HEK293 (cell line): ENCODE results near the gene WWTR1.

ENCODE experiments used
- CTCF ChIA-PET: fragments of 350-600 bp; formaldehyde crosslinking; extraction: SDS; loops from one replicate; lab custom pipeline; 2021; ENCODE audit warnings: antibody characterized with exemption; lab: Yijun Ruan, JAX
- POLR2A ChIA-PET: fragments of 300-600 bp; formaldehyde crosslinking; extraction: SDS; loops from one replicate; lab custom pipeline; 2020; ENCODE audit warnings: antibody characterized with exemption, inconsistent platforms; lab: Yijun Ruan, JAX
- H3K27ac ChIP-seq: fragments of 200-500 bp; sonication (Bioruptor generic); 2 replicates; pipeline ENCODE4 v1.5.1; 2014; ENCODE audit warnings: low read depth, low read length, control low read depth, inconsistent platforms; ENCODE audit errors: extremely low read depth
- H3K36me3 ChIP-seq, 2 experiments: fragments of 200-500 bp in 1 of 2; sonication (Bioruptor generic) in 1 of 2; 1 replicate in 1 of 2; 2 replicates in 1 of 2; pipeline ENCODE4 v1.5.1; 2014 to 2017; ENCODE audit warnings: inconsistent platforms in 2 of 2, low read length in 2 of 2; ENCODE audit not compliant: control insufficient read depth in 2 of 2, insufficient read depth in 1 of 2
- H3K4me1 ChIP-seq: fragments of 200-500 bp; sonication (Bioruptor generic); 2 replicates; pipeline ENCODE4 v1.5.1; 2014; ENCODE audit warnings: mild to moderate bottlenecking, low read length, inconsistent platforms; ENCODE audit not compliant: control insufficient read depth, insufficient read depth
- H3K4me3 ChIP-seq: 2 replicates; pipeline ENCODE4 v1.5.1; 2011; ENCODE audit warnings: low read depth, mild to moderate bottlenecking, control low read depth, low read length, moderate library complexity
- H3K9me3 ChIP-seq: fragments of 200-500 bp; sonication (Bioruptor generic); 2 replicates; pipeline ENCODE4 v1.5.1; 2014; ENCODE audit warnings: low read depth, low read length, inconsistent platforms; ENCODE audit not compliant: control insufficient read depth, insufficient read depth
- GLI2 ChIP-seq: fragments of 450-650 bp; formaldehyde crosslinking; IDR thresholded peaks from 2 replicates; pipeline ENCODE4; 2017; ENCODE audit warnings: missing biosample characterization, missing genetic modification characterization, low read depth, borderline replicate concordance
- HOXC10 ChIP-seq: sonication (generic); formaldehyde crosslinking; IDR thresholded peaks from 2 replicates; pipeline ENCODE4 v1.8.1; 2023; ENCODE audit warnings: mild to moderate bottlenecking, missing genetic modification reagents
- IKZF3 ChIP-seq: fragments of 450-650 bp; IDR thresholded peaks from 2 replicates; pipeline ENCODE4 v1.5.0; 2018; ENCODE audit warnings: missing biosample characterization, mild to moderate bottlenecking, missing genetic modification characterization, moderate library complexity
- KLF10 ChIP-seq: fragments of 450-650 bp; IDR thresholded peaks from 2 replicates; pipeline ENCODE4 v1.5.1; 2018; ENCODE audit warnings: missing biosample characterization, mild to moderate bottlenecking, missing genetic modification characterization
- ZBTB8A ChIP-seq: fragments of 450-650 bp; formaldehyde crosslinking; IDR thresholded peaks from 2 replicates; pipeline ENCODE4 v1.5.1; 2016; ENCODE audit warnings: missing biosample characterization, missing genetic modification characterization
- ZNF239 ChIP-seq: fragments of 450-650 bp; formaldehyde crosslinking; IDR thresholded peaks from 2 replicates; pipeline ENCODE4 v1.5.1; 2016; ENCODE audit warnings: missing biosample characterization, missing genetic modification characterization
- ZNF350 ChIP-seq: fragments of 450-650 bp; formaldehyde crosslinking; IDR thresholded peaks from 2 replicates; pipeline ENCODE4 v1.5.0; 2017; ENCODE audit warnings: missing biosample characterization, mild to moderate bottlenecking, missing genetic modification characterization
- ZNF48 ChIP-seq: fragments of 450-650 bp; formaldehyde crosslinking; IDR thresholded peaks from 2 replicates; pipeline ENCODE4 v1.5.1; 2016; ENCODE audit warnings: missing biosample characterization, missing genetic modification characterization
- ZNF624 ChIP-seq: fragments of 450-650 bp; formaldehyde crosslinking; IDR thresholded peaks from 2 replicates; pipeline ENCODE4 v1.5.1; 2017; ENCODE audit warnings: missing biosample characterization, missing genetic modification characterization
- ZNF654 ChIP-seq: fragments of 450-650 bp; formaldehyde crosslinking; IDR thresholded peaks from 2 replicates; pipeline ENCODE4 v1.5.1; 2016; ENCODE audit warnings: low read depth, missing biosample characterization, missing genetic modification characterization
- TF ChIP-seq, protein P1 (sequence below): fragments of 450-650 bp; formaldehyde crosslinking; IDR thresholded peaks from 2 replicates; pipeline ENCODE4 v1.5.1; 2017; ENCODE audit warnings: missing biosample characterization, missing genetic modification characterization
- TF ChIP-seq, protein P2 (sequence below): fragments of 450-650 bp; formaldehyde crosslinking; IDR thresholded peaks from 2 replicates; pipeline ENCODE4 v1.5.1; 2016; ENCODE audit warnings: missing biosample characterization, missing genetic modification characterization
- TF ChIP-seq, protein P3 (sequence below): fragments of 450-650 bp; IDR thresholded peaks from 2 replicates; pipeline ENCODE4 v1.5.1; 2018; ENCODE audit warnings: missing biosample characterization, missing genetic modification characterization

The WWTR1 gene

DNA sequence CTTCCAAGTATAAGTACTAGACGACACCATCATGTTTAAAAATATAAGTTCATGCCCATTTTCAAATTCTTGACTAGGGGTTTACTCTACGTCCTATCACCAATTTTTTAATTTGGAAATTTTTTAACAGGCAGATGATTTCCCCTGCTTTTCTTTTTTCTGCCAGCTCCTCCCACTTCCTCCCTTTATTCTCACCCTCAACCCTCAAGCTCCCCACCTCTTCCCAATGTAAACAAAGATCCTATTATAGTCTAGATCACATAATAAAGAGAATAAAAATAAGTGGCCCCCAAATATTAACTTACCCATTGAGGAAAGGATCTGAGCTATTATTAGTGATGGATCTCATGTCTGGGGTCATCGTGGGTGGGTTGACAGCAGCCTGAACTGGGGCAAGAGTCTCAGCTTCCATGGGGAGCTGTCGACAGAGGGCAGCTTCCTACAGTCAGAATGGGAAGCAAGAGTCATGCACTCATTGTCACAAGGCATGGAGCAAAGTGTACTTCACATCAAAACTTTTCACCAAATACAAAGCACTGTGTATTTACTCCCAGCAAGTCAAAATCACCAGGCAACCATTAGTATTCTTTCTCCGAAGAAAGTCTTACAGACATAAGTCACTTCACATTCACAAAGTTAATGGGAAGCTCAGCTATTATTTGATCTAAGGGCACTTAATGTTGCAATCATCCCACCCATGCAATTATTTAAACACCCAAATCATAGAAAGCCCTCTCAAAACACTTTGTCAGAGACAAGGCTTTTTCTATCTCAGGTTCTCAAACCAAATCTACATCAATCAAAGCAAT lies 130.1 kb downstream of the WWTR1 start:
- Histone ChIP-seq H3K4me3 (no peak overlapping the region), H3K36me3 (peaks cover 0 to 21% of the 10 kb centered on the region in 2 experiments; a peak in 1 of 3 replicates), H3K9me3 (no peaks in the 10 kb centered on the region), H3K27ac (no peak overlapping the region), H3K4me1 (no peaks in the 10 kb centered on the region)
- CTCF ChIA-PET, result interaction anchor here (0.7 kb wide), 2 partner anchors 12 to 244 kb away, joined by 3 to 5 read pairs; no protein-coding TSS in a partner anchor
- POLR2A ChIA-PET, result interaction anchor here (1.3 kb wide), 1 partner anchor 130 kb away, joined by 6 read pairs; the partner anchor contains the start of gene WWTR1
- TF ChIP-seq IKZF3 (no peak), ZNF654 (tag by site-specific recombination) (peak; percentile 15; the same call in 1 of the 2 replicates)

DNA sequence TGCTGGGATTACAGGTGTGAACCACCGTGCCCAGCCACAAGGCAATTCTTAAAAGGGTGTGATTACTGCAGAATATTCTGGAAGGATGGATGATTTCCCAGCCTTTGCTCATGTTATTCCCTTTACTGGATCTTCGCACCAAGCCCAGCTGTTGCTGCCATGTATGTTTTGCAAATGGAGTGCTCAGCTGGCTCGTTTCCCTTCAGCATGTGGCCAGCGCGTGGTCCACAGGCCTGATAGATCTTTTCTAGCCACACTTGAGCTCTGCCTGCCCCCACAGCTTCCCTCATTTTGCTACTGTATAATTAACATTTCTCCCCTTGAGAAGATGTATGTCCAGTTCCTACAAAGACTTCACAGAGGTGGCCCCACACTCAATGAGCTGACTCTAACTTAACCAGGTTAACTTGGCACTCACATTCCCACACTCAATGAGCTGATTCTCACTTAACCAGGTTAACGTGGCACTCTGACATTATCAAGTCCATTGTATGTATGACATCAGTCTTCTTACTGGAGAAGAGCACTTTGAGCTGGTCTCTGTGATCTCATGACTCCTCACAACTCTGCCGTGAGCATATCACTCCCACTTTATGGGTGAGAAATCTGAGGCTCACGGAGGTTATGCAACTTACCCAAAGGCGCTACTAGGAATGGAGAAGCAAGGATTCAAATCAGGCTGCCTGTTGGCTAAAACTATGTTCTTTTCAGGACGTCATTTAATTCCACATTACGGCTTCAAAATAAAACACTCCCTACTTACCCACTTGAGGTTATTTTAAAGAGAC lies 134.1 kb downstream of the WWTR1 start:
- H3K9me3 ChIP-seq, result no peaks in the 10 kb centered on the region
- no peak overlapping the region for H3K27ac ChIP-seq
- no peak overlapping the region for H3K4me3 ChIP-seq
- CTCF ChIA-PET, result no interaction called here
- POLR2A ChIA-PET, result interaction anchor here (0.6 kb wide), 1 partner anchor 43 kb away, joined by 6 read pairs; no protein-coding TSS in a partner anchor
- TF ChIP-seq ZNF624 (tag by site-specific recombination), result no peak
- TF ChIP-seq, protein P1, sequence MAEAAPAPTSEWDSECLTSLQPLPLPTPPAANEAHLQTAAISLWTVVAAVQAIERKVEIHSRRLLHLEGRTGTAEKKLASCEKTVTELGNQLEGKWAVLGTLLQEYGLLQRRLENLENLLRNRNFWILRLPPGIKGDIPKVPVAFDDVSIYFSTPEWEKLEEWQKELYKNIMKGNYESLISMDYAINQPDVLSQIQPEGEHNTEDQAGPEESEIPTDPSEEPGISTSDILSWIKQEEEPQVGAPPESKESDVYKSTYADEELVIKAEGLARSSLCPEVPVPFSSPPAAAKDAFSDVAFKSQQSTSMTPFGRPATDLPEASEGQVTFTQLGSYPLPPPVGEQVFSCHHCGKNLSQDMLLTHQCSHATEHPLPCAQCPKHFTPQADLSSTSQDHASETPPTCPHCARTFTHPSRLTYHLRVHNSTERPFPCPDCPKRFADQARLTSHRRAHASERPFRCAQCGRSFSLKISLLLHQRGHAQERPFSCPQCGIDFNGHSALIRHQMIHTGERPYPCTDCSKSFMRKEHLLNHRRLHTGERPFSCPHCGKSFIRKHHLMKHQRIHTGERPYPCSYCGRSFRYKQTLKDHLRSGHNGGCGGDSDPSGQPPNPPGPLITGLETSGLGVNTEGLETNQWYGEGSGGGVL (tag by site-specific recombination), result no peak
- TF ChIP-seq ZBTB8A (tag by site-specific recombination), result no peak
- TF ChIP-seq KLF10, result no peak
- TF ChIP-seq ZNF239, result no peak
- no peak for TF ChIP-seq HOXC10
- TF ChIP-seq, protein P2, sequence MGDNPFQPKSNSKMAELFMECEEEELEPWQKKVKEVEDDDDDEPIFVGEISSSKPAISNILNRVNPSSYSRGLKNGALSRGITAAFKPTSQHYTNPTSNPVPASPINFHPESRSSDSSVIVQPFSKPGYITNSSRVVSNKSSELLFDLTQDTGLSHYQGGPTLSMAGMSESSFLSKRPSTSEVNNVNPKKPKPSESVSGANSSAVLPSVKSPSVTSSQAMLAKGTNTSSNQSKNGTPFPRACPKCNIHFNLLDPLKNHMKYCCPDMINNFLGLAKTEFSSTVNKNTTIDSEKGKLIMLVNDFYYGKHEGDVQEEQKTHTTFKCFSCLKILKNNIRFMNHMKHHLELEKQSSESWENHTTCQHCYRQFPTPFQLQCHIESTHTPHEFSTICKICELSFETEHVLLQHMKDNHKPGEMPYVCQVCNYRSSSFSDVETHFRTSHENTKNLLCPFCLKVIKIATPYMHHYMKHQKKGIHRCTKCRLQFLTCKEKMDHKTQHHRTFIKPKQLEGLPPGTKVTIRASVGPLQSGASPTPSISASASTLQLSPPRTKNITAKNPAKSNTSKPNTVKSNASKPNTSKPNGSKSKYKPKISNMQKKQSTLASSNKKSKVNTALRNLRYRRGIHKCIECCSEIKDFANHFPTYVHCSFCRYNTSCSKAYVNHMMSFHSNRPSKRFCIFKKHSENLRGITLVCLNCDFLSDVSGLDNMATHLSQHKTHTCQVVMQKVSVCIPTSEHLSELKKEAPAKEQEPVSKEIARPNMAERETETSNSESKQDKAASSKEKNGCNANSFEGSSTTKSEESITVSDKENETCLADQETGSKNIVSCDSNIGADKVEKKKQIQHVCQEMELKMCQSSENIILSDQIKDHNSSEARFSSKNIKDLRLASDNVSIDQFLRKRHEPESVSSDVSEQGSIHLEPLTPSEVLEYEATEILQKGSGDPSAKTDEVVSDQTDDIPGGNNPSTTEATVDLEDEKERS (tag by site-specific recombination), result no peak
- TF ChIP-seq, protein P3, sequence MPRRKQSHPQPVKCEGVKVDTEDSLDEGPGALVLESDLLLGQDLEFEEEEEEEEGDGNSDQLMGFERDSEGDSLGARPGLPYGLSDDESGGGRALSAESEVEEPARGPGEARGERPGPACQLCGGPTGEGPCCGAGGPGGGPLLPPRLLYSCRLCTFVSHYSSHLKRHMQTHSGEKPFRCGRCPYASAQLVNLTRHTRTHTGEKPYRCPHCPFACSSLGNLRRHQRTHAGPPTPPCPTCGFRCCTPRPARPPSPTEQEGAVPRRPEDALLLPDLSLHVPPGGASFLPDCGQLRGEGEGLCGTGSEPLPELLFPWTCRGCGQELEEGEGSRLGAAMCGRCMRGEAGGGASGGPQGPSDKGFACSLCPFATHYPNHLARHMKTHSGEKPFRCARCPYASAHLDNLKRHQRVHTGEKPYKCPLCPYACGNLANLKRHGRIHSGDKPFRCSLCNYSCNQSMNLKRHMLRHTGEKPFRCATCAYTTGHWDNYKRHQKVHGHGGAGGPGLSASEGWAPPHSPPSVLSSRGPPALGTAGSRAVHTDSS (tag by site-specific recombination), result no peak
- no peak for TF ChIP-seq GLI2 (tag by site-specific recombination)
- TF ChIP-seq ZNF350, result no peak
- TF ChIP-seq ZNF48 (tag by site-specific recombination), result no peak
- H3K4me1 ChIP-seq, result no peaks in the 10 kb centered on the region
- H3K36me3 ChIP-seq, result peaks cover 0 to 34% of the 10 kb centered on the region in 2 experiments; a peak in 1 of 3 replicates
